Natural killer cell (primary cell): ENCODE measurements around the gene CDYL2. TPM values are rescaled to one million over a fixed set of nuclear protein-coding genes. Genes with fewer than 3 reads are reported as not detected.

Source experiments
- ATAC-seq, 3 donors: fragments of 150-1000 bp in 2 of 3; fragments of 200-7000 bp in 1 of 3; cut with Tn5 transposase; 1 replicate in 1 of 3; 2 replicates in 2 of 3; pipeline ENCODE4 v1.10.0; 2021; ENCODE audit warnings: mild to moderate bottlenecking in 2 of 3, moderate library complexity in 2 of 3
- DNase-seq, 2 donors: peaks; one replicate each; pipeline versions ENCODE4 v3.0.0 to v3.0.0-alpha.2; 2013 to 2021; ENCODE audit warnings: mixed read lengths in 1 of 2
- H3K27ac ChIP-seq: one replicate; pipeline ENCODE4 v1.5.1; 2013; ENCODE audit warnings: mild to moderate bottlenecking, low read length
- H3K27me3 ChIP-seq: one replicate; pipeline ENCODE4 v1.6.1; 2013; ENCODE audit warnings: low read length; ENCODE audit not compliant: control insufficient read depth, insufficient read depth
- H3K36me3 ChIP-seq: one replicate; pipeline ENCODE4 v1.6.1; 2013; ENCODE audit warnings: low read length; ENCODE audit not compliant: control insufficient read depth, insufficient read depth
- H3K4me1 ChIP-seq: one replicate; pipeline ENCODE4 v1.6.1; 2013; ENCODE audit warnings: low read length; ENCODE audit not compliant: control insufficient read depth, insufficient read depth
- H3K4me3 ChIP-seq: one replicate; pipeline ENCODE4 v1.5.1; 2013; ENCODE audit warnings: low read length
- H3K9me3 ChIP-seq: one replicate; pipeline ENCODE4 v1.6.1; 2013; ENCODE audit warnings: low read length; ENCODE audit not compliant: control insufficient read depth, insufficient read depth
- H3K27ac Mint-ChIP-seq, 2 donors: one replicate each; pipeline ENCODE4 v1.8.0; 2022; ENCODE audit warnings: mild to moderate bottlenecking in 2 of 2, mixed read lengths in 2 of 2, moderate library complexity in 1 of 2
- H3K27me3 Mint-ChIP-seq, 2 donors: one replicate each; pipeline ENCODE4 v1.8.0; 2022; ENCODE audit warnings: low read depth in 2 of 2, mixed read lengths in 2 of 2
- H3K36me3 Mint-ChIP-seq: one replicate; pipeline ENCODE4 v1.8.0; 2022; ENCODE audit warnings: mixed read lengths
- H3K4me1 Mint-ChIP-seq, 2 donors: one replicate each; pipeline ENCODE4 v1.8.0; 2022; ENCODE audit warnings: mixed read lengths in 2 of 2
- H3K4me3 Mint-ChIP-seq: one replicate; pipeline ENCODE4 v1.8.0; 2022; ENCODE audit warnings: mild to moderate bottlenecking, moderate library complexity, mixed read lengths
- H3K9me3 Mint-ChIP-seq, 2 donors: one replicate each; pipeline ENCODE4 v1.8.0; 2022; ENCODE audit warnings: mixed read lengths in 2 of 2
- CTCF ChIP-seq: fragments of 200-600 bp; IDR thresholded peaks from one replicate; pipeline ENCODE4 v1.8.0; 2022; ENCODE audit warnings: antibody characterized with exemption
- WGBS: methylation state at CpG from one replicate; pipeline ENCODE4 v1.1.7; 2013; ENCODE audit warnings: missing lambda C conversion rate; ENCODE audit not compliant: insufficient coverage; 5-methylcytosine and 5-hydroxymethylcytosine counted together
- intact Hi-C: fragments of 100-400 bp; cut with micrococcal nuclease; formaldehyde crosslinking; loops from one replicate; pipeline ENCODE4 v1.14.2; 2022
- total RNA-seq, 4 donors: library from RNA; stranded (reverse); fragments of 120-200 nt in 1 of 4; gene quantifications; one replicate each; pipeline versions ENCODE4 v1.2.3 to v1.2.4, GENCODE V29; 2013 to 2022

The CDYL2 gene
- total RNA-seq, 3 donors from 2014 or later (not counting 1 experiment from before 2014, with no cell fraction given): 2.7 to 14.5 (median 3.4) TPM

GRCh38 chr16:80559369-80559768, 245.0 kb downstream of the CDYL2 start:
- H3K4me3 Mint-ChIP-seq: no peak overlapping the region
- intact Hi-C loops: no loop called here
- ATAC-seq (no peak), DNase-seq (no peak)
- H3K4me3 ChIP-seq: no peak overlapping the region
- no peaks in the 10 kb centered on the region for H3K9me3 Mint-ChIP-seq
- 61% methylated on average over 4 of the region's 4 CpGs for WGBS
- peaks cover 6 to 11% of the 10 kb centered on the region in 2 donors for H3K27me3 Mint-ChIP-seq
- no peaks in the 10 kb centered on the region for H3K4me1 Mint-ChIP-seq
- no peaks in the 10 kb centered on the region for H3K9me3 ChIP-seq
- no peaks in the 10 kb centered on the region for H3K4me1 ChIP-seq
- no peak overlapping the region for H3K27ac ChIP-seq
- no peaks in the 10 kb centered on the region for H3K27me3 ChIP-seq
- H3K36me3 ChIP-seq: no peaks in the 10 kb centered on the region
- H3K27ac Mint-ChIP-seq: no peak overlapping the region
- no peaks in the 10 kb centered on the region for H3K36me3 Mint-ChIP-seq
- no peak for TF ChIP-seq CTCF

- no peaks in the 10 kb centered on the region for H3K4me1 ChIP-seq
- intact Hi-C loops: no loop called here
- DNase-seq: no peak
- 100% methylated on average over 5 of the region's 5 CpGs for WGBS
- no peak for ATAC-seq
- no peak overlapping the region for H3K4me3 Mint-ChIP-seq
- H3K9me3 Mint-ChIP-seq: no peaks in the 10 kb centered on the region
- H3K27ac Mint-ChIP-seq: no peak overlapping the region
- H3K27me3 ChIP-seq: no peaks in the 10 kb centered on the region
- H3K36me3 ChIP-seq: no peaks in the 10 kb centered on the region
- no peaks in the 10 kb centered on the region for H3K4me1 Mint-ChIP-seq
- no peak overlapping the region for H3K4me3 ChIP-seq
- H3K9me3 ChIP-seq: no peaks in the 10 kb centered on the region
- no peak for TF ChIP-seq CTCF
- H3K27me3 Mint-ChIP-seq: peaks cover 6 to 11% of the 10 kb centered on the region in 2 donors
- H3K27ac ChIP-seq: no peak overlapping the region
- no peaks in the 10 kb centered on the region for H3K36me3 Mint-ChIP-seq
Observed at GRCh38 chr16:80557037-80557436, 247.4 kb downstream of the CDYL2 start.

- WGBS: 61% methylated on average over 3 of the region's 3 CpGs
- intact Hi-C loops: no loop called here
- H3K4me1 Mint-ChIP-seq: no peaks in the 10 kb centered on the region
Observed at GRCh38 chr16:80556481-80556880, 247.9 kb downstream of the CDYL2 start.

More at GRCh38 chr16:80556481-80556880, 247.9 kb downstream of the CDYL2 start:
- ATAC-seq (no peak), DNase-seq (no peak)
- no peaks in the 10 kb centered on the region for H3K36me3 ChIP-seq
- peaks cover 6 to 11% of the 10 kb centered on the region in 2 donors for H3K27me3 Mint-ChIP-seq
- no peak overlapping the region for H3K27ac ChIP-seq
- H3K27ac Mint-ChIP-seq: no peak overlapping the region
- H3K36me3 Mint-ChIP-seq: no peaks in the 10 kb centered on the region
- no peaks in the 10 kb centered on the region for H3K9me3 Mint-ChIP-seq
- H3K4me1 ChIP-seq: no peaks in the 10 kb centered on the region
- H3K9me3 ChIP-seq: no peaks in the 10 kb centered on the region
- H3K4me3 ChIP-seq: no peak overlapping the region
- H3K4me3 Mint-ChIP-seq: no peak overlapping the region
- no peak for TF ChIP-seq CTCF
- H3K27me3 ChIP-seq: no peaks in the 10 kb centered on the region
